ENCODE results near the gene NDUFA3.

NDUFA3 gene

GRCh38 chr19:54107876-54108490 lies 5.3 kb downstream of the NDUFA3 start:
- Histone ChIP-seq H3K9me3 (ENCODE audit: control insufficient read depth in 2 of 2, low read length in 2 of 2) (no peaks in the 10 kb centered on the region), H3K27me3 (ENCODE audit: control insufficient read depth in 2 of 2, insufficient read depth in 2 of 2, low read length in 2 of 2) (no peaks in the 10 kb centered on the region), H3K4me3 (ENCODE audit: low read length in 2 of 2) (no peak overlapping the region), H3K4me1 (ENCODE audit: control insufficient read depth in 2 of 2, insufficient read depth in 2 of 2, low read length in 2 of 2) (peaks cover 4 to 5% of the 10 kb centered on the region in 2 donors), H3K27ac (ENCODE audit: low read depth in 2 of 2, low read length in 2 of 2) (no peak overlapping the region), H3K9ac (ENCODE audit: low read depth in 1 of 2, low read length in 2 of 2) (no peak overlapping the region), H3K36me3 (ENCODE audit: control insufficient read depth in 2 of 2, insufficient read depth in 2 of 2, low read length in 2 of 2) (peaks cover 39 to 51% of the 10 kb centered on the region in 2 donors)

- Histone ChIP-seq H3K27ac (ENCODE audit: low read depth in 2 of 2, low read length in 2 of 2) (no peak overlapping the region), H3K9ac (ENCODE audit: low read depth in 1 of 2, low read length in 2 of 2) (no peak overlapping the region), H3K27me3 (ENCODE audit: control insufficient read depth in 2 of 2, insufficient read depth in 2 of 2, low read length in 2 of 2) (no peaks in the 10 kb centered on the region), H3K4me3 (ENCODE audit: low read length in 2 of 2) (no peak overlapping the region), H3K36me3 (ENCODE audit: control insufficient read depth in 2 of 2, insufficient read depth in 2 of 2, low read length in 2 of 2) (peaks cover 42 to 53% of the 10 kb centered on the region in 2 donors), H3K9me3 (ENCODE audit: control insufficient read depth in 2 of 2, low read length in 2 of 2) (no peaks in the 10 kb centered on the region), H3K4me1 (ENCODE audit: control insufficient read depth in 2 of 2, insufficient read depth in 2 of 2, low read length in 2 of 2) (peaks cover under 1% of the 10 kb centered on the region in 2 donors)
Observed at GRCh38 chr19:54108496-54108895, 5.8 kb downstream of the NDUFA3 start.

- H3K9me3 ChIP-seq (ENCODE audit: control insufficient read depth in 2 of 2, low read length in 2 of 2) = no peaks in the 10 kb centered on the region
- H3K9ac ChIP-seq (ENCODE audit: low read depth in 1 of 2, low read length in 2 of 2) = no peak overlapping the region
- H3K36me3 ChIP-seq (ENCODE audit: control insufficient read depth in 2 of 2, insufficient read depth in 2 of 2, low read length in 2 of 2) = peaks cover 42 to 53% of the 10 kb centered on the region in 2 donors
- H3K4me1 ChIP-seq (ENCODE audit: control insufficient read depth in 2 of 2, insufficient read depth in 2 of 2, low read length in 2 of 2) = peaks cover 8% of the 10 kb centered on the region in 2 donors
- H3K4me3 ChIP-seq (ENCODE audit: low read length in 2 of 2) = no peak overlapping the region
- no peak overlapping the region for H3K27ac ChIP-seq (ENCODE audit: low read depth in 2 of 2, low read length in 2 of 2)
- no peaks in the 10 kb centered on the region for H3K27me3 ChIP-seq (ENCODE audit: control insufficient read depth in 2 of 2, insufficient read depth in 2 of 2, low read length in 2 of 2)
Observed at GRCh38 chr19:54109651-54110050, 7.0 kb downstream of the NDUFA3 start.

- no peaks in the 10 kb centered on the region for H3K9me3 ChIP-seq (ENCODE audit: control insufficient read depth in 2 of 2, low read length in 2 of 2)
- H3K9ac ChIP-seq (ENCODE audit: low read depth in 1 of 2, low read length in 2 of 2) = peak overlapping the region; percentile 88 to 95
- peak overlapping the region; percentile 94 for H3K4me3 ChIP-seq (ENCODE audit: low read length in 2 of 2)
- peaks cover 14 to 18% of the 10 kb centered on the region in 2 donors for H3K4me1 ChIP-seq (ENCODE audit: control insufficient read depth in 2 of 2, insufficient read depth in 2 of 2, low read length in 2 of 2)
- H3K27ac ChIP-seq (ENCODE audit: low read depth in 2 of 2, low read length in 2 of 2) = peak overlapping the region; percentile 19 to 94
- H3K36me3 ChIP-seq (ENCODE audit: control insufficient read depth in 2 of 2, insufficient read depth in 2 of 2, low read length in 2 of 2) = peaks cover 16 to 19% of the 10 kb centered on the region in 2 donors
- H3K27me3 ChIP-seq (ENCODE audit: control insufficient read depth in 2 of 2, insufficient read depth in 2 of 2, low read length in 2 of 2) = no peaks in the 10 kb centered on the region
Observed at GRCh38 chr19:54114340-54115108, 11.9 kb downstream of the NDUFA3 start.

GRCh38 chr19:54115109-54116063 lies 12.7 kb downstream of the NDUFA3 start, which contains the start of the genes PRPF31 and TFPT:
TSS of gene PRPF31 (plus strand) at chr19:54115754. CDS start at chr19:54118279, 2,525 bp downstream.
TSS of gene TFPT (minus strand) at chr19:54115657. CDS start at chr19:54115269, 388 bp downstream.
- Histone ChIP-seq H3K4me3 (ENCODE audit: low read length in 2 of 2) (peak within 1 kb of the TSS; percentile 94), H3K27me3 (ENCODE audit: control insufficient read depth in 2 of 2, insufficient read depth in 2 of 2, low read length in 2 of 2) (no peaks in the 10 kb centered on the region), H3K9ac (ENCODE audit: low read depth in 1 of 2, low read length in 2 of 2) (peak within 1 kb of the TSS; percentile 88 to 95), H3K27ac (ENCODE audit: low read depth in 2 of 2, low read length in 2 of 2) (peak within 1 kb of the TSS; percentile 90 to 94), H3K9me3 (ENCODE audit: control insufficient read depth in 2 of 2, low read length in 2 of 2) (no peaks in the 10 kb centered on the region), H3K4me1 (ENCODE audit: control insufficient read depth in 2 of 2, insufficient read depth in 2 of 2, low read length in 2 of 2) (peaks cover 14 to 18% of the 10 kb centered on the region in 2 donors), H3K36me3 (ENCODE audit: control insufficient read depth in 2 of 2, insufficient read depth in 2 of 2, low read length in 2 of 2) (peaks cover 14 to 18% of the 10 kb centered on the region in 2 donors)

GRCh38 chr19:54121259-54121658 lies 18.6 kb downstream of the NDUFA3 start:
- H3K27me3 ChIP-seq (ENCODE audit: control insufficient read depth in 2 of 2, insufficient read depth in 2 of 2, low read length in 2 of 2) = no peaks in the 10 kb centered on the region
- no peak overlapping the region for H3K4me3 ChIP-seq (ENCODE audit: low read length in 2 of 2)
- H3K27ac ChIP-seq (ENCODE audit: low read depth in 2 of 2, low read length in 2 of 2) = no peak overlapping the region
- H3K36me3 ChIP-seq (ENCODE audit: control insufficient read depth in 2 of 2, insufficient read depth in 2 of 2, low read length in 2 of 2) = peaks cover 41 to 46% of the 10 kb centered on the region in 2 donors
- no peaks in the 10 kb centered on the region for H3K9me3 ChIP-seq (ENCODE audit: control insufficient read depth in 2 of 2, low read length in 2 of 2)
- no peak overlapping the region for H3K9ac ChIP-seq (ENCODE audit: low read depth in 1 of 2, low read length in 2 of 2)
- H3K4me1 ChIP-seq (ENCODE audit: control insufficient read depth in 2 of 2, insufficient read depth in 2 of 2, low read length in 2 of 2) = peaks cover 3 to 5% of the 10 kb centered on the region in 2 donors

DNA sequence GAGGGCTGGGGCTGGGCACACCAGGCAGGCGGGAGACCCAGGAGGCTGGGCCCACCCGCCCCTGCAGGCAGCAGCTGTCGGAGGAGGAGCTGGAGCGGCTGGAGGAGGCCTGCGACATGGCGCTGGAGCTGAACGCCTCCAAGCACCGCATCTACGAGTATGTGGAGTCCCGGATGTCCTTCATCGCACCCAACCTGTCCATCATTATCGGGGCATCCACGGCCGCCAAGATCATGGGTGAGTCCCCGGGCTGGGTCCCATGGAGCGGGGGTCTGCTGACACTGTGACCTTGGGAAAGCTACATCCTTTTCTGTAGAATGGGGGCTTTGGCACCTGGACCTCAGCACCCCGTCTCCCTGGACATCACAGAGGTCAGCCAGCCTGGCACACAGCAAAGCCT lies 21.0 kb downstream of the NDUFA3 start:
- no peak overlapping the region for H3K9ac ChIP-seq (ENCODE audit: low read depth in 1 of 2, low read length in 2 of 2)
- H3K9me3 ChIP-seq (ENCODE audit: control insufficient read depth in 2 of 2, low read length in 2 of 2) = no peaks in the 10 kb centered on the region
- no peak overlapping the region for H3K27ac ChIP-seq (ENCODE audit: low read depth in 2 of 2, low read length in 2 of 2)
- no peak overlapping the region for H3K4me3 ChIP-seq (ENCODE audit: low read length in 2 of 2)
- peaks cover 49 to 60% of the 10 kb centered on the region in 2 donors for H3K36me3 ChIP-seq (ENCODE audit: control insufficient read depth in 2 of 2, insufficient read depth in 2 of 2, low read length in 2 of 2)
- no peaks in the 10 kb centered on the region for H3K27me3 ChIP-seq (ENCODE audit: control insufficient read depth in 2 of 2, insufficient read depth in 2 of 2, low read length in 2 of 2)
- H3K4me1 ChIP-seq (ENCODE audit: control insufficient read depth in 2 of 2, insufficient read depth in 2 of 2, low read length in 2 of 2) = no peaks in the 10 kb centered on the region

- H3K27ac ChIP-seq (ENCODE audit: low read depth in 2 of 2, low read length in 2 of 2) = no peak overlapping the region
- H3K9ac ChIP-seq (ENCODE audit: low read depth in 1 of 2, low read length in 2 of 2) = no peak overlapping the region
- no peak overlapping the region for H3K4me3 ChIP-seq (ENCODE audit: low read length in 2 of 2)
- H3K9me3 ChIP-seq (ENCODE audit: control insufficient read depth in 2 of 2, low read length in 2 of 2) = no peaks in the 10 kb centered on the region
- peaks cover 50 to 67% of the 10 kb centered on the region in 2 donors for H3K36me3 ChIP-seq (ENCODE audit: control insufficient read depth in 2 of 2, insufficient read depth in 2 of 2, low read length in 2 of 2)
- no peaks in the 10 kb centered on the region for H3K27me3 ChIP-seq (ENCODE audit: control insufficient read depth in 2 of 2, insufficient read depth in 2 of 2, low read length in 2 of 2)
- no peaks in the 10 kb centered on the region for H3K4me1 ChIP-seq (ENCODE audit: control insufficient read depth in 2 of 2, insufficient read depth in 2 of 2, low read length in 2 of 2)
Observed at GRCh38 chr19:54124393-54124792, 21.7 kb downstream of the NDUFA3 start.

DNA sequence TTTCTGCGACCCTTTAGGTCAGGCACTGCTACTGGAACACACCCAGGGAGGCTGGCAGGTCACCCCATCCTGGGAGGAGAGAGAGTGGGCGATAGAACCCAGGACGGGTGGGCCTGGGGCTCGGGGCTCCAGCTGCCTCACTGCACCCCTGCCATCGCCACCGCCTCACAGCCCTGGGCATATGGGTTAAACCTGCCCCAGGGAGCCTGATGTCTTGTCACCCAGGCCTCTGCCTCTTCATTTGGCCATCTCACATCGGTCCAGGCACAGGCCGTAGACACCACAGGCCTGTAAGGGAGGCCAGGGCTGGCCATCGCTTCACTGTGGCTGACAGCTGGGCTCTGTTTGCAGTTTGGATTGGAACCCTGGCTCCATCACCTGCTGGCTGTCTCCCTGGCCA lies 23.1 kb downstream of the NDUFA3 start:
- Histone ChIP-seq H3K9me3 (ENCODE audit: control insufficient read depth in 2 of 2, low read length in 2 of 2) (no peaks in the 10 kb centered on the region), H3K27me3 (ENCODE audit: control insufficient read depth in 2 of 2, insufficient read depth in 2 of 2, low read length in 2 of 2) (no peaks in the 10 kb centered on the region), H3K36me3 (ENCODE audit: control insufficient read depth in 2 of 2, insufficient read depth in 2 of 2, low read length in 2 of 2) (peaks cover 51 to 67% of the 10 kb centered on the region in 2 donors), H3K4me1 (ENCODE audit: control insufficient read depth in 2 of 2, insufficient read depth in 2 of 2, low read length in 2 of 2) (no peaks in the 10 kb centered on the region), H3K4me3 (ENCODE audit: low read length in 2 of 2) (no peak overlapping the region), H3K27ac (ENCODE audit: low read depth in 2 of 2, low read length in 2 of 2) (no peak overlapping the region), H3K9ac (ENCODE audit: low read depth in 1 of 2, low read length in 2 of 2) (no peak overlapping the region)
